CD4-positive, CD25-positive, alpha-beta regulatory T cell (primary cell): Measurements from ENCODE around the gene USP31. TPM values are rescaled to one million over a fixed set of nuclear protein-coding genes. Genes with fewer than 3 reads are reported as not detected.

Source experiments
- ATAC-seq, 2 donors: fragments of 150-1000 bp; cut with Tn5 transposase; one replicate each; pipeline ENCODE4 v1.10.0; 2021; ENCODE audit warnings: low read depth in 2 of 2, moderate number of reproducible peaks in 2 of 2, moderate library complexity in 1 of 2
- DNase-seq, 3 donors: peaks; one replicate each; pipeline versions ENCODE4 v3.0.0 to v3.0.0-alpha.2; 2012 to 2022; ENCODE audit warnings: mixed read lengths in 1 of 3
- H3K27ac ChIP-seq: one replicate; pipeline ENCODE4 v1.7.0; 2013; ENCODE audit warnings: mild to moderate bottlenecking, low read length; ENCODE audit not compliant: insufficient read depth, poor library complexity, severe bottlenecking
- H3K27me3 ChIP-seq: one replicate; pipeline ENCODE4 v1.7.0; 2013; ENCODE audit warnings: low read length; ENCODE audit not compliant: control insufficient read depth, insufficient read depth
- H3K36me3 ChIP-seq: one replicate; pipeline ENCODE4 v1.7.0; 2013; ENCODE audit warnings: mild to moderate bottlenecking, low read length, moderate library complexity; ENCODE audit not compliant: control insufficient read depth, insufficient read depth
- H3K4me1 ChIP-seq: 2 replicates; pipeline ENCODE4 v1.7.0; 2013; ENCODE audit warnings: mild to moderate bottlenecking, low read length; ENCODE audit not compliant: insufficient read depth, control insufficient read depth, poor library complexity, severe bottlenecking
- H3K4me3 ChIP-seq: one replicate; pipeline ENCODE4 v1.7.0; 2013; ENCODE audit warnings: low read depth, mild to moderate bottlenecking, low read length, moderate library complexity
- H3K9me3 ChIP-seq, 2 experiments: 1 replicate in 1 of 2; 2 replicates in 1 of 2; pipeline ENCODE4 v1.7.0; 2013; ENCODE audit warnings: low read length in 2 of 2, mild to moderate bottlenecking in 1 of 2, moderate library complexity in 1 of 2; ENCODE audit not compliant: control insufficient read depth in 2 of 2
- H3K27ac Mint-ChIP-seq, 3 donors: one replicate each; pipeline ENCODE4 v1.8.0; 2020 to 2022; ENCODE audit warnings: mild to moderate bottlenecking in 3 of 3, mixed read lengths in 3 of 3, moderate library complexity in 2 of 3
- H3K27me3 Mint-ChIP-seq: one replicate; pipeline ENCODE4 v1.8.0; 2022; ENCODE audit warnings: mild to moderate bottlenecking, mixed read lengths
- H3K36me3 Mint-ChIP-seq: one replicate; pipeline ENCODE4 v1.8.0; 2020; ENCODE audit warnings: mixed read lengths
- H3K4me1 Mint-ChIP-seq, 4 donors: one replicate each; pipeline ENCODE4 v1.8.0; 2020 to 2022; ENCODE audit warnings: mixed read lengths in 4 of 4, mild to moderate bottlenecking in 1 of 4
- H3K4me3 Mint-ChIP-seq, 4 donors: one replicate each; pipeline ENCODE4 v1.8.0; 2020 to 2022; ENCODE audit warnings: mild to moderate bottlenecking in 4 of 4, mixed read lengths in 4 of 4, moderate library complexity in 3 of 4
- H3K9me3 Mint-ChIP-seq, 7 donors: one replicate each; pipeline ENCODE4 v1.8.0; 2020 to 2022; ENCODE audit warnings: mixed read lengths in 7 of 7, mild to moderate bottlenecking in 3 of 7, moderate library complexity in 2 of 7
- polyA plus RNA-seq, 4 donors: library from polyadenylated mRNA; unstranded; fragments of 300-500 nt; fragmentation: Illumina TruSeq; gene quantifications; one replicate each; pipeline ENCODE4 v1.2.3, GENCODE V29; 2021
- total RNA-seq: library from RNA; stranded (reverse); gene quantifications from one replicate; pipeline ENCODE4 v1.2.3, GENCODE V29; 2022

USP31 gene
- total and polyA plus RNA-seq, 5 donors from 2014 or later: 0.13 to 4.2 (median 0.40) TPM

DNA sequence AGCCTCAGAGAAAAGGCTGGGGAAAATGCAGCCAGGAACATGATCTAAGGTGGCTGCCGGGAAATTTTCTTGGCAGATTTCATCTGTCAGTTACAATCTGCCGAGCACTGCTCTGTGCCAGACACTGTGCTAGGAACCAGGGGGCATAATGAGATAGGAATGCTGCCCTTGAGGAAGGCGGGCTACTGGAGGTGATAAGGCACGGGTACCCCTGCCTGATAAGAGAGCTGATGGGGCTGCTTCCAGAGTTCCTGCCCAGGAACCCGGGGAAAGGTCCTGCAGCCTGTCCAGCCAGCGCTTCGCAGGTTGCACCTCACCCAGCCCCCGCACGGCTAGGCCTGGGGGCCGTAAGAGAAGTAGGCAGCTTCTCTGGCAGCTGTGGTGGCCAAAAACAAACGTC is 36.4 kb upstream of the USP31 start:
- H3K27ac ChIP-seq: no peak overlapping the region
- ATAC-seq: no peak
- Mint-ChIP-seq H3K36me3 (no peaks in the 10 kb centered on the region), H3K4me1 (peaks cover 0 to 17% (median 9%) of the 10 kb centered on the region in 4 donors), H3K27me3 (peaks cover 57% of the 10 kb centered on the region), H3K4me3 (no peak overlapping the region), H3K27ac (no peak overlapping the region), H3K9me3 (peaks cover 0 to 4% (median 0%) of the 10 kb centered on the region in 7 donors)
- no peak for DNase-seq
- no peak overlapping the region for H3K4me3 ChIP-seq
- no peaks in the 10 kb centered on the region for H3K9me3 ChIP-seq
- H3K4me1 ChIP-seq: peaks cover 7% of the 10 kb centered on the region
- H3K36me3 ChIP-seq: no peaks in the 10 kb centered on the region
- peaks cover 14% of the 10 kb centered on the region for H3K27me3 ChIP-seq

DNA sequence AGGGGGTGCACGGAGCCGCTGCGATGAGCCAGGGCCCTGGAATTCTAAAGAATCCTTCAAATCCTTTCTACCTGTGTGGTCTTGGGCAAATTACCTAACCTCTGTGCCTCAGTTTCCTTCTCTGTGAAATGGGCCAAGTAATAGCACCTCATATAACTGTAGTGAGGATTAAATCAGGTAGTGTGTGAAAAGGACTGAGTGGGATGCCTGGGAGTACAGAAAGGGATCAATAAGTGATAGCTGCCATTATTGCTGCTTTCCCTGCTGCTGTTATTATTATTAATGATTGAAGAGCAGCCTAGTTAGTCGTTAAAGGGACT is 34.3 kb upstream of the USP31 start:
- Histone ChIP-seq H3K36me3 (no peaks in the 10 kb centered on the region), H3K4me1 (peaks cover 7% of the 10 kb centered on the region), H3K9me3 (no peaks in the 10 kb centered on the region), H3K27ac (no peak overlapping the region), H3K27me3 (peaks cover 26% of the 10 kb centered on the region), H3K4me3 (no peak overlapping the region)
- Mint-ChIP-seq H3K9me3 (peaks cover 0 to 2% (median 0%) of the 10 kb centered on the region in 7 donors), H3K4me1 (peaks cover 0 to 17% (median 9%) of the 10 kb centered on the region in 4 donors), H3K27ac (no peak overlapping the region), H3K36me3 (no peaks in the 10 kb centered on the region), H3K27me3 (peaks cover 69% of the 10 kb centered on the region), H3K4me3 (peak overlapping the region in 1 of 4 donors; percentile 15)
- DNase-seq (no peak), ATAC-seq (no peak)

GRCh38 chr16:23182679-23183542 is 33.7 kb upstream of the USP31 start, which contains the start of gene SCNN1G:
TSS of gene SCNN1G (plus strand) at chr16:23182745. CDS start at chr16:23186272, 3,527 bp downstream.
- Histone ChIP-seq H3K9me3 (no peaks in the 10 kb centered on the region), H3K4me1 (peaks cover 7% of the 10 kb centered on the region), H3K36me3 (no peaks in the 10 kb centered on the region), H3K27me3 (peaks cover 28% of the 10 kb centered on the region), H3K4me3 (no peak within 1 kb of the TSS), H3K27ac (no peak within 1 kb of the TSS)
- H3K36me3 Mint-ChIP-seq: no peaks in the 10 kb centered on the region
- H3K27ac Mint-ChIP-seq: no peak within 1 kb of the TSS
- H3K27me3 Mint-ChIP-seq: peaks cover 68% of the 10 kb centered on the region
- H3K4me1 Mint-ChIP-seq: peaks cover 0 to 17% (median 8%) of the 10 kb centered on the region in 4 donors
- ATAC-seq (no peak), DNase-seq (no peak)
- peak within 1 kb of the TSS in 2 of 4 donors; percentile 15 to 60 for H3K4me3 Mint-ChIP-seq
- peaks cover 0 to 2% (median 0%) of the 10 kb centered on the region in 7 donors for H3K9me3 Mint-ChIP-seq

- H3K9me3 ChIP-seq: no peaks in the 10 kb centered on the region
- H3K27ac ChIP-seq: no peak overlapping the region
- H3K4me1 ChIP-seq: peaks cover 7% of the 10 kb centered on the region
- Mint-ChIP-seq H3K27ac (no peak overlapping the region), H3K36me3 (no peaks in the 10 kb centered on the region), H3K9me3 (peaks cover 0 to 2% (median 0%) of the 10 kb centered on the region in 7 donors), H3K27me3 (peaks cover 67% of the 10 kb centered on the region), H3K4me1 (peaks cover 0 to 17% (median 8%) of the 10 kb centered on the region in 4 donors), H3K4me3 (peak overlapping the region in 1 of 4 donors; percentile 60)
- H3K36me3 ChIP-seq: no peaks in the 10 kb centered on the region
- peaks cover 25% of the 10 kb centered on the region for H3K27me3 ChIP-seq
- DNase-seq: peak; percentile 61 to 70 (median 65)
- peak; percentile 83 to 93 for ATAC-seq
- no peak overlapping the region for H3K4me3 ChIP-seq
These were observed 33.0 kb upstream of the USP31 start for GRCh38 chr16:23182206-23182678.

- ATAC-seq (no peak), DNase-seq (no peak)
- peaks cover 7% of the 10 kb centered on the region for H3K4me1 ChIP-seq
- peaks cover 25% of the 10 kb centered on the region for H3K27me3 ChIP-seq
- H3K4me3 ChIP-seq: no peak overlapping the region
- Mint-ChIP-seq H3K9me3 (peaks cover 0 to 2% (median 0%) of the 10 kb centered on the region in 7 donors), H3K27me3 (peaks cover 62% of the 10 kb centered on the region), H3K27ac (no peak overlapping the region), H3K4me3 (peak overlapping the region in 1 of 4 donors; percentile 60), H3K36me3 (no peaks in the 10 kb centered on the region), H3K4me1 (peaks cover 0 to 17% (median 8%) of the 10 kb centered on the region in 4 donors)
- H3K9me3 ChIP-seq: no peaks in the 10 kb centered on the region
- no peak overlapping the region for H3K27ac ChIP-seq
- H3K36me3 ChIP-seq: no peaks in the 10 kb centered on the region
These were observed 32.3 kb upstream of the USP31 start for GRCh38 chr16:23181506-23181905.

- no peak for ATAC-seq
- Histone ChIP-seq H3K27me3 (peaks cover 33% of the 10 kb centered on the region), H3K36me3 (no peaks in the 10 kb centered on the region), H3K27ac (no peak overlapping the region), H3K4me1 (no peaks in the 10 kb centered on the region), H3K4me3 (no peak overlapping the region), H3K9me3 (no peaks in the 10 kb centered on the region)
- H3K4me3 Mint-ChIP-seq: no peak overlapping the region
- no peak for DNase-seq
- no peaks in the 10 kb centered on the region for H3K36me3 Mint-ChIP-seq
- peaks cover 41% of the 10 kb centered on the region for H3K27me3 Mint-ChIP-seq
- H3K9me3 Mint-ChIP-seq: peaks cover 0 to 5% (median 0%) of the 10 kb centered on the region in 7 donors
- H3K27ac Mint-ChIP-seq: no peak overlapping the region
- H3K4me1 Mint-ChIP-seq: no peaks in the 10 kb centered on the region
These were observed 26.4 kb upstream of the USP31 start for GRCh38 chr16:23175651-23176050.

DNA sequence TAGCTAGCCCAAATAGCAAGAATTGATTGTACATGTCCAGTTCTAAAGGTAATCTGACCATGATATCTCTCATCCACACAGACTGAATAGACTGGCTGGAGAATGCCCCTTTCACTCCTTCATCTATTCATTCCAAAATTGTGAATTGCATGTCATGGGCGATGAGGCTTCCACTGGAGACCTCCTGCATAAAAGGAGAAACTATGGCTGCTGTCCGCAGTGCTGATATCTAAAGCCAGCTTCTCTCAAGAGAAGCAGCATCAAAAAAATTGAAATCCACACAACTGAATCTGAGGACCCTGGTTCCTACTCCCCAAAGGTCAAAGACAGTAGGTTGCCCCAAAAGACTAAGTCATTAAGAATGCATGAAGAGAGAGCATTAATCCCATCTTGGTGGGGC is 25.4 kb upstream of the USP31 start:
- peaks cover 30% of the 10 kb centered on the region for H3K27me3 ChIP-seq
- DNase-seq (no peak), ATAC-seq (no peak)
- no peak overlapping the region for H3K4me3 ChIP-seq
- no peak overlapping the region for H3K27ac Mint-ChIP-seq
- H3K27me3 Mint-ChIP-seq: peaks cover 41% of the 10 kb centered on the region
- H3K36me3 Mint-ChIP-seq: no peaks in the 10 kb centered on the region
- H3K4me3 Mint-ChIP-seq: no peak overlapping the region
- H3K4me1 Mint-ChIP-seq: no peaks in the 10 kb centered on the region
- H3K4me1 ChIP-seq: no peaks in the 10 kb centered on the region
- peaks cover 0 to 5% (median 0%) of the 10 kb centered on the region in 7 donors for H3K9me3 Mint-ChIP-seq
- H3K27ac ChIP-seq: no peak overlapping the region
- H3K9me3 ChIP-seq: no peaks in the 10 kb centered on the region
- no peaks in the 10 kb centered on the region for H3K36me3 ChIP-seq
